Activated CD8-positive, alpha-beta T cell treated with anti-CD3 and anti-CD28 coated beads, Interleukin-2, amount 10 ng/mL, durations not matched to agents 7 days and 5 days (primary cell): ENCODE data around the gene TRIB2. TPM values are rescaled to one million over a fixed set of nuclear protein-coding genes. Genes with fewer than 3 reads are reported as not detected.

ENCODE experiments used
- ATAC-seq: fragments of 150-1000 bp; cut with Tn5 transposase; one replicate; pipeline ENCODE4 v1.10.0; 2021; ENCODE audit warnings: moderate library complexity
- CTCF ChIA-PET: fragments of 350-600 bp; sonication (Branson Sonifier 250); formaldehyde crosslinking; loops from one replicate; lab custom pipeline; 2021; ENCODE audit warnings: antibody characterized with exemption; lab: Charles Lee
- POLR2A ChIA-PET: fragments of 350-600 bp; sonication (Branson Sonifier 250); formaldehyde crosslinking; loops from one replicate; lab custom pipeline; 2021; ENCODE audit warnings: antibody characterized with exemption; lab: Charles Lee
- DNase-seq: peaks from one replicate; pipeline ENCODE4 v3.0.0-alpha.2; 2020
- H3K27ac Mint-ChIP-seq: one replicate; pipeline ENCODE4 v1.8.0; 2021; ENCODE audit warnings: mild to moderate bottlenecking, mixed read lengths
- H3K27me3 Mint-ChIP-seq: one replicate; pipeline ENCODE4 v1.8.0; 2021; ENCODE audit warnings: low read depth, mixed read lengths
- H3K36me3 Mint-ChIP-seq: one replicate; pipeline ENCODE4 v1.8.0; 2021; ENCODE audit warnings: low read depth, mixed read lengths
- H3K4me1 Mint-ChIP-seq: one replicate; pipeline ENCODE4 v1.8.0; 2021; ENCODE audit warnings: low read depth, mixed read lengths
- H3K4me3 Mint-ChIP-seq: one replicate; pipeline ENCODE4 v1.8.0; 2021; ENCODE audit warnings: mild to moderate bottlenecking, mixed read lengths
- H3K9me3 Mint-ChIP-seq: one replicate; pipeline ENCODE4 v1.8.0; 2022; ENCODE audit warnings: mixed read lengths; ENCODE audit not compliant: insufficient read depth
- total RNA-seq, 2 experiments: library from RNA; stranded (reverse); gene quantifications; one replicate each; pipeline ENCODE4 v1.2.3, GENCODE V29; 2021

TRIB2 gene
- total RNA-seq, 2 experiments from 2014 or later = 52.7 to 57.7 TPM

- Mint-ChIP-seq H3K27me3 (peaks cover 29% of the 10 kb centered on the region), H3K9me3 (no peaks in the 10 kb centered on the region), H3K27ac (no peak overlapping the region), H3K4me1 (no peaks in the 10 kb centered on the region), H3K36me3 (no peaks in the 10 kb centered on the region), H3K4me3 (no peak overlapping the region)
- DNase-seq (no peak), ATAC-seq (no peak)
- ChIA-PET CTCF (no interaction called here), POLR2A (no interaction called here)
Measured at GRCh38 chr2:12771154-12771553, 54.4 kb downstream of the TRIB2 start.

DNA sequence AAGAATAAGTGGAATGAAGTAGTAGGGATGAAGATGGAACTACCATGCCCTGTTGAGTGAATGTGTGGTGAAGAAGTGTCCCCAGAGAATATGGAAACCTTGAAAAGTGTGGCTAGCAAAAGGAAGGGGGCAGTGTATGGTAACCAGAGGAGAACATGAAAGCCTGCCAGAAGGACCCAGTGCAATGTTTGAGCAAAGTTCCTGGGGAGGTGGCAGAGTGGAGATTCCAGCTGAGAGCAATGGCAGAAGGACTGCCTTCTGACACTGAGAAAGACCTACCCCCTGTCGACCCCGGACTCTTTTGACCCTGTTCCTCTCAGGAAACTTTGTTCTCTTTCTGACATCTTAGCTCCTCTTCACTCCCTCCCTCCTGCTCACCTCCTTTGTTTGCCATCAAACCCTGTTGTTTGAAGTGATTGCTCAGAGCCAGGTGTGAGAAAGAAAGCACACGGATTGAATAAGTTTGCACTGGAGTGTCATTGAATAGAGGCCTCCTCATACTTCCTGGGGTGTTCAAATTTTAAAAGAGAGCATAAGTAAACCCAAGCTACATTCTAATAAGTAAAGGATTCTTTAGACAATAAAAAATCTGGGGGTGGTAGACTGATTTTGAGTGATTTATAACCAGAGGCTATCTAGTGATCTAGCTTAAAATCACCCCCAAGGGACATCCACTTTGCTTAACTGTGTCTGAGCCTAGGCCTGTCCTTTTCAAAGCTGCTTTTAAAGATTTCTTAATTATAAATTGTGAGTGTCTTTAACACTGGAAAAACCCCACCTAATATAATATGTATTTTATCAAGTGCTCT is 57.1 kb downstream of the TRIB2 start:
- ChIA-PET POLR2A (no interaction called here), CTCF (no interaction called here)
- H3K4me1 Mint-ChIP-seq = no peaks in the 10 kb centered on the region

GRCh38 chr2:12774395-12774727 is 57.6 kb downstream of the TRIB2 start:
- CTCF ChIA-PET = no interaction called here
- no peaks in the 10 kb centered on the region for H3K9me3 Mint-ChIP-seq

More for the DNA sequence above, 57.1 kb downstream of the TRIB2 start:
- no peaks in the 10 kb centered on the region for H3K36me3 Mint-ChIP-seq
- no peak overlapping the region for H3K4me3 Mint-ChIP-seq
- H3K27ac Mint-ChIP-seq = no peak overlapping the region
- ATAC-seq = no peak
- H3K27me3 Mint-ChIP-seq = peaks cover 16% of the 10 kb centered on the region
- DNase-seq = no peak
- H3K9me3 Mint-ChIP-seq = no peaks in the 10 kb centered on the region

DNA sequence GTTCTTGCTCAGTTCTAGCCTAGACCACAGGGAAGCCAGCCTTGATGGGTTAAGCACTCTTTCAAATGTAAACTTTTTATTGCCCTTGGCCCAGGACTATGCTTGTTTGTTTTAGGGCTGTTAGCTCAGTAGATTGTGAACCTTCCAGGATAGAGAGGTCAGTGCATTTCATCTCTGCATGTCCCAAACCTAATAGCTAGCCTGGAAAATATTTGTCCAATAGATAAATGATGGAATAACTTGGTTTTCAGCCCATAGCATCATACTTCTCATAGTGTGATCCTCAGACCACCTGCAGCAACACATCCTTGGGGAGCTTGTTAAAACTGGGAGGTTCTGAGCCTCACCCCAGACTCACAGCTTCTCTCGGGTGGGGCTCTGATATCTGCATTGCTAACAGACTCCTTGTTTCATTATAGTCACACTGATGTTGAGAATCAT is 59.8 kb downstream of the TRIB2 start:
- ChIA-PET CTCF (no interaction called here), POLR2A (no interaction called here)
- Mint-ChIP-seq H3K27ac (no peak overlapping the region), H3K36me3 (no peaks in the 10 kb centered on the region), H3K4me1 (peaks cover 4% of the 10 kb centered on the region), H3K27me3 (peaks cover 3% of the 10 kb centered on the region), H3K9me3 (no peaks in the 10 kb centered on the region), H3K4me3 (no peak overlapping the region)
- ATAC-seq = no peak
- no peak for DNase-seq

More at GRCh38 chr2:12774395-12774727, 57.6 kb downstream of the TRIB2 start:
- Mint-ChIP-seq H3K27me3 (peaks cover 11% of the 10 kb centered on the region), H3K4me1 (no peaks in the 10 kb centered on the region), H3K27ac (no peak overlapping the region), H3K36me3 (no peaks in the 10 kb centered on the region), H3K4me3 (no peak overlapping the region)
- ATAC-seq = no peak
- POLR2A ChIA-PET = no interaction called here
- no peak for DNase-seq

DNA sequence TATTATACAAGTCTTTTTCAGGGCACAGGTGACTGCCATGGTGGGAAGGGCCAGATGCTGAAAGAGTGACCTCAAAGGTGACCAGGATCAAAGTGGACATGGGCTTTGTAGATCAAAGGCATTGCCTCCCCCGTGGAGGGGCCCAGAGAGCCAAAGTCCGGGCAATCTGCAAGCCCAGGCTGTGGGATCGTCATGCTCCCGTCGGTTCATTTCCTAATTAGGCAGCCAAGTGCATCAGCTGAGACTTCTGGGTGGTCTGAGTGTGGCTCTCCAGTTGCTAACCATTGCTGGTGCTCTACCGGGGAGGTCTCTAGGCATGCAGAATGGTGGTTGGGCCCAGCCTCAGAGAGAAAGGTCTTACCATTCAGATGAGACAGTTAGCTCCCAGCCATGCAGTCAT is 61.6 kb downstream of the TRIB2 start:
- POLR2A ChIA-PET = no interaction called here
- ATAC-seq (no peak), DNase-seq (no peak)
- Mint-ChIP-seq H3K4me3 (no peak overlapping the region), H3K27ac (no peak overlapping the region), H3K36me3 (no peaks in the 10 kb centered on the region), H3K4me1 (peaks cover 4% of the 10 kb centered on the region), H3K27me3 (peaks cover 7% of the 10 kb centered on the region), H3K9me3 (no peaks in the 10 kb centered on the region)
- CTCF ChIA-PET = interaction anchor here (1.3 kb wide), 1 partner anchor 152 kb away, joined by 3 read pairs; no protein-coding TSS in a partner anchor

DNA sequence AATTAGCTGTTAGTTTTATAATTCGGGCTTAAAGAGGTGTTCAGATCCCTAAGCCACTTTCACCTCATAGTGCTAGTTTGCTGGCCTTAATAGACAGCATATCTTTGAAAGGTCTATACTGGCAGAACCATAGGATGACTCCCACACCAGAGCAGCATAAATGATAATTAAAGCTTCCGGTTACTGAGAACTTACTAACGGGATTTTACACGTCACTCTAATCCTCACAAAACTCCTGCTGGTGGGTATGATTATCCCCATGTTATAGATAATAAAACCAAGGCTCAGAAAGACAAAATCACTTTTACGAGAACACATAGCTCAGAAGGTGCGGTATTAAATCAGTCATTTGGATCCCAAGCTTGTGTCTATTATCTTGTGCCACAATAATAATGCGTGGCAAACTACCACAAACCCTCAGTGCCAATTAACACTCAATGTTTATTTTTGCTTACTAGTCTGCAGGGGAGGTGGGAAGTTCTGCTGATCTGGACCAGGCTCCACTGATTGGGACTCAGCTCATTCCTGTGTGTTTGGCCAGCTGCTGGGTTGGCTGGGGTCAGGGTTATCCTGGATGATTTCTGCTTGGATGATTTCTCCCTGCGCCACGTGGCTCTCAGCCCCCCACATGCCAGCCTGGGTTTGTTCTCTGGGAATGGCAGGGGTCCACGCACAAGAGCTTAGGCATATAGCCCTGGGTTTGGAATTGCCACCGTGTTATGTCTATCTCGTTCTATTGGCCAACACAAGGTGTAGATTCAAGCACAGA is 62.3 kb downstream of the TRIB2 start:
- ChIA-PET POLR2A (no interaction called here), CTCF (interaction anchor here (1.0 to 1.3 kb wide), 2 partner anchors 152 to 228 kb away, joined by 3 read pairs; no protein-coding TSS in a partner anchor)
- DNase-seq = no peak
- no peak overlapping the region for H3K27ac Mint-ChIP-seq
- peaks cover 4% of the 10 kb centered on the region for H3K4me1 Mint-ChIP-seq
- H3K36me3 Mint-ChIP-seq = no peaks in the 10 kb centered on the region
- H3K9me3 Mint-ChIP-seq = no peaks in the 10 kb centered on the region
- H3K27me3 Mint-ChIP-seq = peaks cover 6% of the 10 kb centered on the region
- ATAC-seq = no peak
- no peak overlapping the region for H3K4me3 Mint-ChIP-seq

DNA sequence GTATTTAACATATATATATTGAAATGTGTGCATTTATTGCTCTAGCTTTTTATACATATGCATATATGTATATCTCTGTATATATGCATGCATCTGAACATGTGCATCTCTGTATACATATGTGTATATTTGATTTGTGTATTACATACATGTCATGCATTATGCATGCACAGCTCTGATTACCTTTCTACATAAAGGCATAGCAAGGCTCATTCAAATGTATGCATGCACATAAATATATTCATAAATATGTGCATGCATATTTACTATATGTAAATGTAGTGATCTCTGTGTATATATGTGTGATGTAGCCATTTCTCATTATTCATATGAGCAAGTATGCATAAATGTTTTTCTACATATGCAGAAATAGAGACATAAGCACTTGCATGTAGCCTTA is 64.6 kb downstream of the TRIB2 start:
- CTCF ChIA-PET = no interaction called here
- H3K36me3 Mint-ChIP-seq = no peaks in the 10 kb centered on the region
- POLR2A ChIA-PET = no interaction called here

GRCh38 chr2:12787891-12788801 is 71.4 kb downstream of the TRIB2 start:
- Mint-ChIP-seq H3K27ac (no peak overlapping the region), H3K27me3 (peaks cover 8% of the 10 kb centered on the region), H3K4me1 (no peaks in the 10 kb centered on the region), H3K9me3 (no peaks in the 10 kb centered on the region), H3K36me3 (peaks cover 2% of the 10 kb centered on the region), H3K4me3 (no peak overlapping the region)
- no peak for ATAC-seq
- no peak for DNase-seq
- CTCF ChIA-PET = no interaction called here
- POLR2A ChIA-PET = no interaction called here

More for the DNA sequence above, 64.6 kb downstream of the TRIB2 start:
- Mint-ChIP-seq H3K4me3 (no peak overlapping the region), H3K27me3 (peaks cover 6% of the 10 kb centered on the region), H3K4me1 (peaks cover 4% of the 10 kb centered on the region), H3K9me3 (no peaks in the 10 kb centered on the region), H3K27ac (no peak overlapping the region)
- DNase-seq = no peak
- ATAC-seq = no peak

DNA sequence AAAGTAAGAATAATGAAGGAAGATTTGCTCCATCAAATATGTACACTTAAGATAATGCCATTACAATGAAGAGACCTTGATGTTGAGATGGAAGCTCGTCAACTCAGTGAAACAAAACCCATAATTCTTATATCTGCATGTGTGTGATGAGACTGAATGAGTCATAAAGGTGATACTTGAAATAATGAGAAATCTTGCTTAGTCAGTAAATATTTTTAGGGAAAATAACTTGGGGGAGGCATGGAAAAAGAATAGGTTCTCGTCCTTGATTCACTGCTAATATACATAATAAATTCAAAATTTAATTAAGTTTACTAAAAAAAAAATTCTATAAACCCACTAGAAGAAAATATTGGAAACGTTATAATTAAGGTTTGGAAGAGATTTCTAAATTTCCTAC is 75.2 kb downstream of the TRIB2 start:
- Mint-ChIP-seq H3K9me3 (no peaks in the 10 kb centered on the region), H3K36me3 (peaks cover 2% of the 10 kb centered on the region), H3K4me1 (no peaks in the 10 kb centered on the region), H3K27me3 (peaks cover 7% of the 10 kb centered on the region), H3K27ac (no peak overlapping the region), H3K4me3 (no peak overlapping the region)
- DNase-seq (no peak), ATAC-seq (no peak)
- POLR2A ChIA-PET = no interaction called here
- CTCF ChIA-PET = no interaction called here
